Adrenal gland (tissue), 12 donors: ENCODE measurements around the gene STK24. TPM values are rescaled to one million over a fixed set of nuclear protein-coding genes. Genes with fewer than 3 reads are reported as not detected.

Source experiments
- DNase-seq, 7 donors: peaks; one replicate each; pipeline ENCODE4 v3.0.0-alpha.2; 2019 to 2020
- H3K27ac ChIP-seq, 5 donors: fragments of 200-600 bp; sonication (generic) in 4 of 5; 1 replicate in 3 of 5; 2 replicates in 2 of 5; pipeline versions ENCODE4 v1.5.1 to v1.8.0; 2016 to 2020; ENCODE audit warnings: mild to moderate bottlenecking in 1 of 5
- H3K27me3 ChIP-seq: fragments of 200-600 bp; 2 replicates; pipeline ENCODE4 v1.8.0; 2021
- H3K36me3 ChIP-seq, 2 donors: fragments of 200-600 bp; replicated peaks in 1 of 2; 1 replicate in 1 of 2; 2 replicates in 1 of 2; pipeline versions ENCODE4 v1.5.1 to v1.8.0; 2018 to 2022
- H3K4me1 ChIP-seq, 2 donors: fragments of 200-600 bp; replicated peaks in 1 of 2; 1 replicate in 1 of 2; 2 replicates in 1 of 2; pipeline versions ENCODE4 v1.5.1 to v1.8.0; 2018 to 2021
- H3K4me3 ChIP-seq, 4 donors: fragments of 200-600 bp; sonication (generic) in 3 of 4; one replicate each; pipeline ENCODE4 v1.5.1; 2016 to 2018
- H3K9me3 ChIP-seq, 3 donors: fragments of 200-600 bp; sonication (generic) in 1 of 3; replicated peaks in 1 of 3; 1 replicate in 2 of 3; 2 replicates in 1 of 3; pipeline versions ENCODE4 v1.5.1 to v1.8.0; 2016 to 2021
- POLR2A ChIP-seq, 2 donors: fragments of 450-650 bp; IDR thresholded peaks; one replicate each; pipeline ENCODE4 v1.6.1; 2017; ENCODE audit warnings: antibody characterized with exemption in 2 of 2, mild to moderate bottlenecking in 2 of 2, moderate library complexity in 1 of 2
- WGBS, 4 donors: extraction: QIAGEN DNeasy Blood & Tissue Kit in 2 of 4; methylation state at CpG; one replicate each; pipeline versions ENCODE4 v1.1.5 to v1.1.7; 2013 to 2017; 5-methylcytosine and 5-hydroxymethylcytosine counted together
- intact Hi-C, 2 donors: fragments of 100-400 bp; cut with DNase I; formaldehyde crosslinking; loops; one replicate each; pipeline versions ENCODE4 v1.14.1 to v1.15.0; 2022 to 2023
- polyA plus RNA-seq, 3 donors: library from polyadenylated mRNA; stranded (reverse); fragments of 200-250 nt in 2 of 3; fragments of 350-450 nt in 1 of 3; fragmentation: Illumina TruSeq in 1 of 3; extraction: RNeasy Lipid Tissue Mini Kit (QIAGEN cat#74804) in 1 of 3; gene quantifications; one replicate each; pipeline ENCODE4 v1.2.3, GENCODE V29; 2013 to 2014
- total RNA-seq, 9 donors: library from RNA; depleted of rRNA in 4 of 9; stranded (reverse); fragments of >200 nt in 4 of 9; fragments of 120-200 nt in 1 of 9; fragmentation: NEBNext Ultra II Directional in 1 of 9; extraction: Animal tissue kit (Norgen Biotek cat#: 25700) in 1 of 9; gene quantifications; one replicate each; pipeline versions ENCODE4 v1.1.0 to v1.2.4, GENCODE V29; 2013 to 2023
- TF ChIP-seq, protein P1 (sequence below), 6 experiments: fragments of 450-650 bp in 4 of 6; fragments of 200-600 bp in 2 of 6; sonication (generic) in 1 of 6; IDR thresholded peaks; 1 replicate in 5 of 6; 2 replicates in 1 of 6; pipeline versions ENCODE4 v1.5.1 to v1.8.0; 2016 to 2021; ENCODE audit warnings: antibody characterized with exemption in 6 of 6, mild to moderate bottlenecking in 2 of 6, moderate library complexity in 1 of 6
- donor health status: healthy with polysubstance abuse.
- donor health status: Bipolar disorder and iron deficiency.
- donor health status: DM: yes; HTN: yes; CAD: no.
- donor health status: DM: no; HTN: no; CAD: no.
- donor health status: DM: no; HTN: no; CAD: no.
- donor health status: DM: yes; HTN: yes; CAD: no.

STK24 gene
- total and polyA plus RNA-seq, 12 donors = 17.7 to 72.2 (median 56.0) TPM

- no peak for DNase-seq
- intact Hi-C loops = no loop called here
Measured at GRCh38 chr13:98539666-98540065, 37.2 kb downstream of the STK24 start.

GRCh38 chr13:98538876-98539275 lies 38.0 kb downstream of the STK24 start:
- 95 to 100% (median 97%) methylated on average over 7 to 8 of the region's 8 CpGs for WGBS, 4 donors
- Histone ChIP-seq H3K4me3 (no peak overlapping the region), H3K27me3 (no peaks in the 10 kb centered on the region), H3K27ac (no peak overlapping the region), H3K9me3 (no peaks in the 10 kb centered on the region), H3K36me3 (no peaks in the 10 kb centered on the region), H3K4me1 (peaks cover 0 to 40% of the 10 kb centered on the region in 2 donors)
- no peak for DNase-seq
- TF ChIP-seq, protein P1, sequence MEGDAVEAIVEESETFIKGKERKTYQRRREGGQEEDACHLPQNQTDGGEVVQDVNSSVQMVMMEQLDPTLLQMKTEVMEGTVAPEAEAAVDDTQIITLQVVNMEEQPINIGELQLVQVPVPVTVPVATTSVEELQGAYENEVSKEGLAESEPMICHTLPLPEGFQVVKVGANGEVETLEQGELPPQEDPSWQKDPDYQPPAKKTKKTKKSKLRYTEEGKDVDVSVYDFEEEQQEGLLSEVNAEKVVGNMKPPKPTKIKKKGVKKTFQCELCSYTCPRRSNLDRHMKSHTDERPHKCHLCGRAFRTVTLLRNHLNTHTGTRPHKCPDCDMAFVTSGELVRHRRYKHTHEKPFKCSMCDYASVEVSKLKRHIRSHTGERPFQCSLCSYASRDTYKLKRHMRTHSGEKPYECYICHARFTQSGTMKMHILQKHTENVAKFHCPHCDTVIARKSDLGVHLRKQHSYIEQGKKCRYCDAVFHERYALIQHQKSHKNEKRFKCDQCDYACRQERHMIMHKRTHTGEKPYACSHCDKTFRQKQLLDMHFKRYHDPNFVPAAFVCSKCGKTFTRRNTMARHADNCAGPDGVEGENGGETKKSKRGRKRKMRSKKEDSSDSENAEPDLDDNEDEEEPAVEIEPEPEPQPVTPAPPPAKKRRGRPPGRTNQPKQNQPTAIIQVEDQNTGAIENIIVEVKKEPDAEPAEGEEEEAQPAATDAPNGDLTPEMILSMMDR (IDR thresholded peaks at IDR 0.05) = no peak
- no peak for TF ChIP-seq POLR2A (IDR thresholded peaks at IDR 0.05)
- intact Hi-C loops = no loop called here

More at GRCh38 chr13:98539666-98540065, 37.2 kb downstream of the STK24 start:
- no peaks in the 10 kb centered on the region for H3K9me3 ChIP-seq
- WGBS, 4 donors = 78 to 90% (median 87%) methylated on average over 7 of the region's 7 CpGs
- no peaks in the 10 kb centered on the region for H3K36me3 ChIP-seq
- no peaks in the 10 kb centered on the region for H3K27me3 ChIP-seq
- peaks cover 0 to 48% of the 10 kb centered on the region in 2 donors for H3K4me1 ChIP-seq
- no peak overlapping the region for H3K27ac ChIP-seq
- H3K4me3 ChIP-seq = no peak overlapping the region
- TF ChIP-seq POLR2A (IDR thresholded peaks at IDR 0.05) = no peak
- TF ChIP-seq, protein P1 (IDR thresholded peaks at IDR 0.05) = no peak

DNA sequence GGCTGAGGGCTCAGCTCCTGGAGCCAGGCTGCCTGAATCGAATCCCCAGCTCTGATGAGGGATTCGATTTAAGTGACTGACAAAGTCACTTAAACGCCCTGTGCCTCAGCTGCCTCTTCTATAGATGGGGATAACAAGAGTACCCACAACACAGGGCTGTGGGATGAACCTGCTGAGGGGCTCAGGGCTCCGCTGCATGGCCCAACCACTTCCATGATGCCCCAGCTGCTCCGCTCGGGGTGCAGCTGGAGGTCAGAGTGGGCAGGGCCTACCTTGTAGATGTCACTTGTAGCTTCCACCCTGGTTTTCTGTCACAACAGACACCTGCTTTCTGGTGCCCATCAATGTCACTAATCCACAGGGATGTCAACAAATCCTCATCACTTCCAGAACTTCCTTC lies 39.2 kb downstream of the STK24 start:
- TF ChIP-seq POLR2A (IDR thresholded peaks at IDR 0.05) = no peak
- TF ChIP-seq, protein P1 (IDR thresholded peaks at IDR 0.05) = no peak
- no peak for DNase-seq
- H3K27ac ChIP-seq = no peak overlapping the region
- no peak overlapping the region for H3K4me3 ChIP-seq
- H3K4me1 ChIP-seq = peaks cover 0 to 34% of the 10 kb centered on the region in 2 donors
- WGBS, 4 donors = 85 to 95% (median 91%) methylated on average over 5 to 6 of the region's 6 CpGs
- H3K9me3 ChIP-seq = no peaks in the 10 kb centered on the region
- intact Hi-C loops = no loop called here
- no peaks in the 10 kb centered on the region for H3K27me3 ChIP-seq
- H3K36me3 ChIP-seq = no peaks in the 10 kb centered on the region

DNA sequence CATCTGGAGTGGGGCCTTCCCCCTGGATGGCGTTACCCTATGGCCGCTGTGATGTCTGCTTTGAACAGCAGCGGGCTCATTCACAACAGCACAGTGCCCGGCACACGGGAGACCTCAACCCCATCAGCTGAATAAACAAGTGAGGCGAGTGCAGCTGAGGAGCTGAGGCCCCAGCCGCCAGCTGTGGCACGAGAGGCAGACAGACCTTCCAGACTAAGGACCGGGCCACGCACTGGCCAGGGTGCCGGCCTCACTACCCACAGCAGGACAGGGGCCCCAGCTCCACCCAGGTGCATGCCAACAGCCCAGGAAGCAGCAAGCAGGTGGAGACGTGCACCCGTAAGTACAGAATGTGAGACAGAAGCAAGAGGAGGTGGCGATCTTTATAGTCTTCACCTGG lies 39.6 kb downstream of the STK24 start:
- WGBS, 4 donors = 90 to 94% (median 92%) methylated on average over 13 to 14 of the region's 14 CpGs
- H3K27ac ChIP-seq = no peak overlapping the region
- DNase-seq = no peak
- H3K36me3 ChIP-seq = no peaks in the 10 kb centered on the region
- H3K9me3 ChIP-seq = no peaks in the 10 kb centered on the region
- TF ChIP-seq POLR2A (IDR thresholded peaks at IDR 0.05) = no peak
- TF ChIP-seq, protein P1 (IDR thresholded peaks at IDR 0.05) = no peak
- intact Hi-C loops = no loop called here
- no peaks in the 10 kb centered on the region for H3K27me3 ChIP-seq
- H3K4me3 ChIP-seq = no peak overlapping the region
- peaks cover 0 to 31% of the 10 kb centered on the region in 2 donors for H3K4me1 ChIP-seq
